Keratinocyte (primary cell): ENCODE measurements around the gene MEGF8. TPM values are rescaled to one million over a fixed set of nuclear protein-coding genes. Genes with fewer than 3 reads are reported as not detected.

Source experiments
- DNase-seq: peaks from one replicate; pipeline ENCODE4 v3.0.0-alpha.2; 2011; ENCODE audit warnings: low read depth, missing footprints, low spot score
- FAIRE-seq: peaks from 2 replicates; lab custom pipeline; 2011; peaks lifted over from hg19 to GRCh38; lab: Jason Lieb, UNC
- H2AFZ ChIP-seq: 2 replicates; pipeline ENCODE4 v1.6.0; 2012; ENCODE audit warnings: low read length, control low read depth, inconsistent platforms; ENCODE audit not compliant: control insufficient read depth
- H3K27ac ChIP-seq: 2 replicates; pipeline ENCODE4 v1.5.1; 2011; ENCODE audit warnings: low read length; ENCODE audit not compliant: control insufficient read depth, insufficient read depth
- H3K27me3 ChIP-seq: 3 replicates; pipeline ENCODE4 v1.6.0; 2011; ENCODE audit warnings: low read length; ENCODE audit not compliant: control insufficient read depth, insufficient read depth; ENCODE audit errors: extremely low read depth
- H3K36me3 ChIP-seq, 2 experiments: 2 replicates in 1 of 2; 3 replicates in 1 of 2; pipeline ENCODE4 v1.5.1; 2011; ENCODE audit warnings: low read length in 2 of 2, mild to moderate bottlenecking in 1 of 2; ENCODE audit not compliant: control insufficient read depth in 2 of 2, insufficient read depth in 2 of 2; ENCODE audit errors: extremely low read depth in 1 of 2
- H3K4me1 ChIP-seq: 3 replicates; pipeline ENCODE4 v1.5.1; 2011; ENCODE audit warnings: low read length; ENCODE audit not compliant: control insufficient read depth, insufficient read depth; ENCODE audit errors: extremely low read depth
- H3K4me2 ChIP-seq: 3 replicates; pipeline ENCODE4 v1.6.0; 2011; ENCODE audit warnings: low read depth, low read length; ENCODE audit not compliant: control insufficient read depth, insufficient read depth; ENCODE audit errors: extremely low read depth
- H3K4me3 ChIP-seq, 3 experiments: fragments of 200-600 bp in 1 of 3; sonication (generic) in 1 of 3; 2 replicates in 2 of 3; 3 replicates in 1 of 3; pipeline ENCODE4 v1.5.1; 2011 to 2016; ENCODE audit warnings: low read length in 3 of 3, mild to moderate bottlenecking in 3 of 3, control low read depth in 2 of 3, inconsistent platforms in 1 of 3, low read depth in 1 of 3, mixed read lengths in 1 of 3, mixed run types in 1 of 3, moderate library complexity in 1 of 3; ENCODE audit not compliant: control insufficient read depth in 2 of 3, insufficient read depth in 2 of 3; ENCODE audit errors: extremely low read depth in 1 of 3
- H3K79me2 ChIP-seq: 2 replicates; pipeline ENCODE4 v1.6.0; 2012; ENCODE audit warnings: low read length; ENCODE audit not compliant: control insufficient read depth, insufficient read depth
- H3K9ac ChIP-seq: 3 replicates; pipeline ENCODE4 v1.6.0; 2011; ENCODE audit warnings: low read length; ENCODE audit not compliant: control insufficient read depth, insufficient read depth; ENCODE audit errors: extremely low read depth
- H3K9me1 ChIP-seq: 3 replicates; pipeline ENCODE4 v1.6.0; 2011; ENCODE audit warnings: low read length; ENCODE audit not compliant: control insufficient read depth, insufficient read depth; ENCODE audit errors: extremely low read depth
- H3K9me3 ChIP-seq: 2 replicates; pipeline ENCODE4 v1.5.1; 2012; ENCODE audit warnings: low read depth, low read length; ENCODE audit not compliant: control insufficient read depth
- H4K20me1 ChIP-seq: 3 replicates; pipeline ENCODE4 v1.6.0; 2011; ENCODE audit warnings: low read length; ENCODE audit not compliant: control insufficient read depth, insufficient read depth; ENCODE audit errors: extremely low read depth
- CTCF ChIP-seq, 3 experiments: IDR thresholded peaks in 1 of 3; conservative IDR thresholded peaks in 1 of 3; optimal IDR thresholded peaks in 1 of 3; 2 replicates in 2 of 3; 3 replicates in 1 of 3; pipeline versions ENCODE3 to v1.5.1; 2011; ENCODE audit warnings: low read length in 3 of 3, mild to moderate bottlenecking in 3 of 3, moderate library complexity in 2 of 3, control low read depth in 1 of 3, inconsistent platforms in 1 of 3; ENCODE audit not compliant: insufficient read depth in 2 of 3; ENCODE audit errors: extremely low read depth in 1 of 3
- EZH2 ChIP-seq: IDR thresholded peaks from one replicate; pipeline ENCODE4 v1.6.1; 2012; ENCODE audit warnings: inconsistent platforms, mild to moderate bottlenecking, low read length, moderate library complexity
- dilution Hi-C: fragments of 300-500 bp; cut with MboI; formaldehyde crosslinking; loops from one replicate; pipeline ENCODE4 v1.7.0; 2020; ENCODE audit warnings: low sequenced_read_pairs; ENCODE audit not compliant: extremely low pct_ligation_motif_present
- polyA plus RNA-seq, 5 experiments: library from polyadenylated mRNA; depleted of rRNA in 3 of 5; stranded (reverse) in 3 of 5; stranded (forward) in 1 of 5; unstranded in 1 of 5; fragments of >200 nt; gene quantifications; 1 replicate in 1 of 5; 2 replicates in 3 of 5; 3 replicates in 1 of 5; pipeline versions ENCODE4 v1.2.1 to v1.2.3, GENCODE V29; 2011 to 2012; ENCODE audit warnings: missing spikeins in 2 of 5, low read depth in 1 of 5, low replicate concordance in 1 of 5

MEGF8 gene
- polyA plus RNA-seq, 1 donor (not counting 4 experiments of a cell fraction or from before 2014, with no cell fraction given): 4.1 TPM

DNA sequence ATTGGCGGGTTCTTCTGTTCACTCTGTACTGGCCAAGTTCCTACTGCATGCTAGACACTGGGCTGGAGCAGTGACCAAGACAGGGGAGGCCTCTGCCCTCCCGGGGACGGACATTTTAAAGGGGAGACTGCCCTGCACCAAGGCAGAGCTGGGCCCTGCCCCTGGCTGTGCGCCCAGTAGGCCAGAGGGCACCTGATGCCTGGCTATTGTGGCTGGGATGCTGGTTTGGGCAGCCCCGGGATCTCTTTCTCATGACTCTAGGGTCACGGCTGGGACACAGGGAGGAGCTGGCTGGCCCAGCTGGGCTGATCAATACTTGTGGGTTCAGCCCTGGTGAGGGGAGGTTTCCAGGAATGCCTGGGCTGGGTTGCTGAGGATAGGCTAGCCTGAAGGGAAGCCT lies 84.0 kb downstream of the MEGF8 start:
- H3K27ac ChIP-seq: no peak overlapping the region
- no peak for TF ChIP-seq CTCF (optimal IDR thresholded peaks at IDR 0.05 in 1 of 3, IDR thresholded peaks at IDR 0.05 in 1 of 3, conservative IDR thresholded peaks at IDR 0.05 in 1 of 3; ENCODE audit: extremely low read depth in 1 of 3, insufficient read depth in 2 of 3, low read length in 3 of 3)
- TF ChIP-seq EZH2: no peak
- peaks cover 3% of the 10 kb centered on the region for H4K20me1 ChIP-seq
- H3K36me3 ChIP-seq: peaks cover 17 to 18% of the 10 kb centered on the region in 2 experiments
- H2AFZ ChIP-seq: no peak overlapping the region
- no peaks in the 10 kb centered on the region for H3K79me2 ChIP-seq
- no peaks in the 10 kb centered on the region for H3K9me3 ChIP-seq
- H3K9ac ChIP-seq: no peak overlapping the region
- H3K4me3 ChIP-seq: no peak overlapping the region
- no peaks in the 10 kb centered on the region for H3K9me1 ChIP-seq
- DNase-seq (no peak), FAIRE-seq (no peak)
- H3K27me3 ChIP-seq: no peaks in the 10 kb centered on the region
- no peak overlapping the region for H3K4me2 ChIP-seq
- dilution Hi-C loops: no loop called here
- H3K4me1 ChIP-seq: peaks cover 2% of the 10 kb centered on the region

- Histone ChIP-seq H3K27me3 (no peaks in the 10 kb centered on the region), H3K4me2 (no peak overlapping the region), H3K9ac (no peak overlapping the region), H3K4me1 (peaks cover 2% of the 10 kb centered on the region), H3K27ac (no peak overlapping the region), H3K9me1 (no peaks in the 10 kb centered on the region), H3K79me2 (no peaks in the 10 kb centered on the region), H3K36me3 (peaks cover 15 to 19% of the 10 kb centered on the region in 2 experiments), H2AFZ (no peak overlapping the region), H3K9me3 (no peaks in the 10 kb centered on the region), H4K20me1 (peaks cover 3% of the 10 kb centered on the region), H3K4me3 (no peak overlapping the region)
- TF ChIP-seq EZH2 (no peak), CTCF (optimal IDR thresholded peaks at IDR 0.05 in 1 of 3, IDR thresholded peaks at IDR 0.05 in 1 of 3, conservative IDR thresholded peaks at IDR 0.05 in 1 of 3; ENCODE audit: extremely low read depth in 1 of 3, insufficient read depth in 2 of 3, low read length in 3 of 3) (no peak)
- FAIRE-seq (no peak), DNase-seq (no peak)
- dilution Hi-C loops: no loop called here
Measured at GRCh38 chr19:42410371-42410770, 84.9 kb downstream of the MEGF8 start.
